Psoas muscle (tissue), 8 donors: Measurements from ENCODE around the gene NSFL1C. TPM values are rescaled to one million over a fixed set of nuclear protein-coding genes. Genes with fewer than 3 reads are reported as not detected.

Source experiments
- ATAC-seq, 4 donors: fragments of 200-7000 bp; cut with Tn5 transposase; one replicate each; pipeline ENCODE4 v1.9.1; 2020; ENCODE audit warnings: moderate library complexity in 3 of 4, mild to moderate bottlenecking in 2 of 4
- DNase-seq, 2 donors: peaks; one replicate each; pipeline ENCODE4 v3.0.0-alpha.2; 2020
- H3K27ac ChIP-seq: fragments of 200-600 bp; one replicate; pipeline ENCODE4 v1.8.0; 2022
- H3K27me3 ChIP-seq, 3 donors: fragments of 200-600 bp in 1 of 3; one replicate each; pipeline versions ENCODE4 v1.6.1 to v1.8.0; 2013 to 2022; ENCODE audit warnings: low read length in 2 of 3, mild to moderate bottlenecking in 2 of 3, moderate library complexity in 1 of 3; ENCODE audit not compliant: insufficient read depth in 3 of 3
- H3K36me3 ChIP-seq, 2 donors: fragments of 200-600 bp in 1 of 2; one replicate each; pipeline versions ENCODE4 v1.6.1 to v1.8.0; 2013 to 2022; ENCODE audit warnings: low read depth in 1 of 2, mild to moderate bottlenecking in 1 of 2, moderate library complexity in 1 of 2; ENCODE audit not compliant: insufficient read depth in 1 of 2
- H3K4me1 ChIP-seq: fragments of 200-600 bp; one replicate; pipeline ENCODE4 v1.8.0; 2022
- H3K4me3 ChIP-seq: fragments of 200-600 bp; one replicate; pipeline ENCODE4 v1.8.0; 2022; ENCODE audit warnings: mild to moderate bottlenecking
- H3K9me3 ChIP-seq: fragments of 200-600 bp; one replicate; pipeline ENCODE4 v1.8.0; 2022
- CTCF ChIP-seq: fragments of 200-600 bp; IDR thresholded peaks from one replicate; pipeline ENCODE4 v1.8.0; 2022; ENCODE audit warnings: antibody characterized with exemption
- WGBS, 3 donors: extraction: QIAGEN DNeasy Blood & Tissue Kit; methylation state at CpG; one replicate each; pipeline versions ENCODE4 v1.1.6 to v1.1.7; 2013; 5-methylcytosine and 5-hydroxymethylcytosine counted together
- intact Hi-C, 2 donors: fragments of 100-400 bp; cut with DNase I; formaldehyde crosslinking; loops; one replicate each; pipeline versions ENCODE4 v1.11.0 to v1.14.2; 2022
- polyA plus RNA-seq, 3 donors: library from polyadenylated mRNA; stranded (reverse); fragments of 200-250 nt; gene quantifications; one replicate each; pipeline ENCODE4 v1.2.3, GENCODE V29; 2013
- total RNA-seq, 4 donors: library from RNA; stranded (reverse); fragmentation: NEBNext Ultra II Directional in 2 of 4; extraction: Animal tissue kit (Norgen Biotek cat#: 25700) in 2 of 4; gene quantifications; one replicate each; pipeline versions ENCODE4 v1.2.1 to v1.2.4, GENCODE V29; 2021 to 2023
- donor health status: healthy with polysubstance abuse.
- donor health status: DM: no; HTN: no; CAD: no; lungs with moderate emphysema.
- donor health status: Bipolar disorder and iron deficiency.
- donor health status: healthy.
- donor health status: DM: yes; HTN: yes; CAD: no.
- donor health status: DM: no; HTN: no; CAD: no.
- donor health status: DM: no; HTN: no; CAD: no.
- donor health status: DM: yes; HTN: yes; CAD: no.

The NSFL1C gene
- total and polyA plus RNA-seq, 7 donors = 82.8 to 135 (median 107) TPM

GRCh38 chr20:1465470-1466210 is 1.0 kb downstream of the NSFL1C start:
- H3K9me3 ChIP-seq = no peaks in the 10 kb centered on the region
- H3K27ac ChIP-seq = peak overlapping the region; percentile 90
- H3K4me3 ChIP-seq = peak overlapping the region; percentile 80
- intact Hi-C loops = loop anchor here (5.0 to 10.0 kb wide), 4 partner anchors 73 to 351 kb away; partner anchors contain the start of genes PSMF1 (in 2 of the 2), FKBP1A (in 1 of the 2) and SDCBP2 (in 1 of the 2)
- WGBS, 3 donors = 34 to 36% (median 36%) methylated on average over 12 of the region's 12 CpGs
- peaks cover 0 to 43% of the 10 kb centered on the region in 2 donors for H3K36me3 ChIP-seq
- ATAC-seq (no peak), DNase-seq (no peak)
- H3K27me3 ChIP-seq = no peaks in the 10 kb centered on the region
- TF ChIP-seq CTCF = no peak
- peaks cover 31% of the 10 kb centered on the region for H3K4me1 ChIP-seq

- Histone ChIP-seq H3K4me3 (no peak overlapping the region), H3K27me3 (no peaks in the 10 kb centered on the region), H3K9me3 (no peaks in the 10 kb centered on the region), H3K36me3 (peaks cover 0 to 59% of the 10 kb centered on the region in 2 donors), H3K27ac (no peak overlapping the region), H3K4me1 (peaks cover 31% of the 10 kb centered on the region)
- intact Hi-C loops = loop anchor here in 1 of 2 donors (10.0 kb wide), 1 partner anchor 349 kb away; the partner anchor contains the start of gene PSMF1
- ATAC-seq (no peak), DNase-seq (no peak)
- 93 to 94% (median 94%) methylated on average over 9 of the region's 9 CpGs for WGBS, 3 donors
- no peak for TF ChIP-seq CTCF
Measured at GRCh38 chr20:1463971-1464570, 2.6 kb downstream of the NSFL1C start.

GRCh38 chr20:1462834-1463233 is 3.8 kb downstream of the NSFL1C start:
- Histone ChIP-seq H3K4me3 (no peak overlapping the region), H3K27ac (no peak overlapping the region), H3K9me3 (no peaks in the 10 kb centered on the region), H3K4me1 (peaks cover 31% of the 10 kb centered on the region), H3K27me3 (no peaks in the 10 kb centered on the region), H3K36me3 (peaks cover 8 to 72% of the 10 kb centered on the region in 2 donors)
- intact Hi-C loops = loop anchor here in 1 of 2 donors (10.0 kb wide), 1 partner anchor 348 kb away; the partner anchor contains the start of gene PSMF1
- DNase-seq (no peak), ATAC-seq (no peak)
- WGBS, 3 donors = 79 to 88% (median 82%) methylated on average over 3 of the region's 3 CpGs
- TF ChIP-seq CTCF = no peak

GRCh38 chr20:1462001-1462400 is 4.6 kb downstream of the NSFL1C start:
- Histone ChIP-seq H3K27ac (no peak overlapping the region), H3K9me3 (no peaks in the 10 kb centered on the region), H3K4me3 (no peak overlapping the region), H3K4me1 (peaks cover 31% of the 10 kb centered on the region), H3K27me3 (no peaks in the 10 kb centered on the region), H3K36me3 (peaks cover 13 to 80% of the 10 kb centered on the region in 2 donors)
- TF ChIP-seq CTCF = no peak
- intact Hi-C loops = loop anchor here in 1 of 2 donors (10.0 kb wide), 1 partner anchor 347 kb away; the partner anchor contains the start of gene PSMF1
- ATAC-seq (no peak), DNase-seq (no peak)
- WGBS, 3 donors = 88 to 92% (median 91%) methylated on average over 3 of the region's 3 CpGs
